ENCODE data around the gene NAAA. TPM values are rescaled to one million over a fixed set of nuclear protein-coding genes. Genes with fewer than 3 reads are reported as not detected.

Gene NAAA
- total RNA-seq, 2 experiments from 2014 or later: 15.3 to 21.5 TPM

- no peak overlapping the region for H3K27ac ChIP-seq (ENCODE audit: low read depth, low read length, poor library complexity, severe bottlenecking)
- H2AFZ ChIP-seq (ENCODE audit: low read length): no peak overlapping the region
- no peaks in the 10 kb centered on the region for H3K4me1 ChIP-seq (ENCODE audit: insufficient read depth, low read length, poor library complexity, severe bottlenecking)
- H4K20me1 ChIP-seq (ENCODE audit: insufficient read depth, low read length): no peaks in the 10 kb centered on the region
- H3K4me2 ChIP-seq (ENCODE audit: low read length): no peak overlapping the region
- no peaks in the 10 kb centered on the region for H3K9me2 ChIP-seq (ENCODE audit: insufficient read depth, low read length)
- intact Hi-C loops (cut with micrococcal nuclease; ENCODE audit: unreplicated experiment): no loop called here
- DNase-seq (ENCODE audit: low spot score): no peak
- H3K36me3 ChIP-seq (ENCODE audit: insufficient read depth, low read length): no peaks in the 10 kb centered on the region
- CTCF ChIA-PET (ENCODE audit: unreplicated experiment): interaction anchor here (0.6 kb wide), 1 partner anchor 19 kb away, joined by 3 read pairs; no protein-coding TSS in a partner anchor
- no peak overlapping the region for H3K4me3 ChIP-seq (ENCODE audit: low read depth, low read length, poor library complexity, severe bottlenecking)
- H3K9me3 ChIP-seq (ENCODE audit: low read length): 0 out of 2 replicates have a peak, but pooled peaks cover 5% of the 10 kb centered on the region
- POLR2A ChIA-PET: interaction anchor here (1.1 kb wide), 1 partner anchor 15 kb away, joined by 3 read pairs; no protein-coding TSS in a partner anchor
- no TSS peak for BruUV-seq (replicated peaks)
- no peaks in the 10 kb centered on the region for H3K79me2 ChIP-seq (ENCODE audit: insufficient read depth, low read depth, low read length)
- TF ChIP-seq CTCF (conservative IDR thresholded peaks at IDR 0.05; ENCODE audit: low read length) (no peak), EZH2phosphoT487 (IDR thresholded peaks at IDR 0.05; ENCODE audit: borderline replicate concordance, low read depth, low read length) (no peak)
These were observed 32.3 kb downstream of the NAAA start for GRCh38 chr4:75908555-75908954.

GRCh38 chr4:75907966-75908365 is 32.8 kb downstream of the NAAA start:
- intact Hi-C loops (cut with micrococcal nuclease; ENCODE audit: unreplicated experiment): no loop called here
- Histone ChIP-seq H3K9me3 (ENCODE audit: low read length) (0 out of 2 replicates have a peak, but pooled peaks cover 5% of the 10 kb centered on the region), H3K4me1 (ENCODE audit: insufficient read depth, low read length, poor library complexity, severe bottlenecking) (no peaks in the 10 kb centered on the region), H3K9me2 (ENCODE audit: insufficient read depth, low read length) (no peaks in the 10 kb centered on the region), H4K20me1 (ENCODE audit: insufficient read depth, low read length) (no peaks in the 10 kb centered on the region), H3K4me3 (ENCODE audit: low read depth, low read length, poor library complexity, severe bottlenecking) (no peak overlapping the region), H3K4me2 (ENCODE audit: low read length) (no peak overlapping the region), H3K36me3 (ENCODE audit: insufficient read depth, low read length) (no peaks in the 10 kb centered on the region), H3K79me2 (ENCODE audit: insufficient read depth, low read depth, low read length) (no peaks in the 10 kb centered on the region), H3K27ac (ENCODE audit: low read depth, low read length, poor library complexity, severe bottlenecking) (no peak overlapping the region), H2AFZ (ENCODE audit: low read length) (no peak overlapping the region)
- TF ChIP-seq EZH2phosphoT487 (IDR thresholded peaks at IDR 0.05; ENCODE audit: borderline replicate concordance, low read depth, low read length) (no peak), CTCF (conservative IDR thresholded peaks at IDR 0.05; ENCODE audit: low read length) (no peak)
- BruUV-seq (replicated peaks): no TSS peak
- ChIA-PET POLR2A (no interaction called here), CTCF (ENCODE audit: unreplicated experiment) (no interaction called here)
- DNase-seq (ENCODE audit: low spot score): no peak

DNA sequence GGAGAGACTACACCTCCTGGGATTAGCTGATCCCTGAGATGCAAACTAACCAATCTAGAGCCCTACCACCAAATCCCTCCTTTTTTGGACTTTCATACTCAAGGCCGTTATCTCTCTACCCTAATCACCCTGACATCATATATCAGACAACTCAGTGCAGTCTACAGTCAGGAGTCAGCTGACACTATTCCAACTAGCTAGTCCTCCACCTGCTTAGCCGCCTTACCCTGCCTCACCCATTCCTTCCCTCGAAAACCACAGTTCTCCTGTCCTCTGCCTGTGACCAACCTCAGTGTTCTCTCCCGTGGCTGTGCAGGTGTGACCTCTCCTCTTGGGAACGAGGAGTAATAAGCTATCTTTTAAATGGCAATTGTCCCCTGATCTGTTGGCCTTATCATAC is 36.7 kb downstream of the NAAA start:
- Histone ChIP-seq H3K27ac (ENCODE audit: low read depth, low read length, poor library complexity, severe bottlenecking) (no peak overlapping the region), H3K9me2 (ENCODE audit: insufficient read depth, low read length) (no peaks in the 10 kb centered on the region), H3K79me2 (ENCODE audit: insufficient read depth, low read depth, low read length) (no peaks in the 10 kb centered on the region), H3K9me3 (ENCODE audit: low read length) (no peaks in the 10 kb centered on the region), H3K36me3 (ENCODE audit: insufficient read depth, low read length) (no peaks in the 10 kb centered on the region), H4K20me1 (ENCODE audit: insufficient read depth, low read length) (no peaks in the 10 kb centered on the region), H2AFZ (ENCODE audit: low read length) (no peak overlapping the region), H3K4me3 (ENCODE audit: low read depth, low read length, poor library complexity, severe bottlenecking) (no peak overlapping the region), H3K4me2 (ENCODE audit: low read length) (no peak overlapping the region), H3K4me1 (ENCODE audit: insufficient read depth, low read length, poor library complexity, severe bottlenecking) (peaks cover 14% of the 10 kb centered on the region)
- intact Hi-C loops (cut with micrococcal nuclease; ENCODE audit: unreplicated experiment): no loop called here
- POLR2A ChIA-PET: interaction anchor here (1.1 kb wide), 1 partner anchor 35 kb away, joined by 3 read pairs; no protein-coding TSS in a partner anchor
- DNase-seq (ENCODE audit: low spot score): no peak
- no TSS peak for BruUV-seq (replicated peaks)
- CTCF ChIA-PET (ENCODE audit: unreplicated experiment): no interaction called here
- TF ChIP-seq EZH2phosphoT487 (IDR thresholded peaks at IDR 0.05; ENCODE audit: borderline replicate concordance, low read depth, low read length): no peak
- TF ChIP-seq CTCF (conservative IDR thresholded peaks at IDR 0.05; ENCODE audit: low read length): no peak
